Fibroblast of mammary gland (primary cell): ENCODE measurements around the gene KIF2A.

Experiments
- DNase-seq: peaks from one replicate; pipeline ENCODE4 v3.0.0-alpha.2; 2010; ENCODE audit warnings: low read depth
- H3K4me3 ChIP-seq: 2 replicates; pipeline ENCODE4 v1.5.1; 2011; ENCODE audit warnings: low read depth, mild to moderate bottlenecking, low read length, moderate library complexity; ENCODE audit not compliant: control insufficient read depth
- TF ChIP-seq, protein P1 (sequence below): conservative IDR thresholded peaks from 2 replicates; pipeline ENCODE4 v1.5.1; 2011; ENCODE audit warnings: low read depth, low read length, inconsistent platforms; ENCODE audit not compliant: control insufficient read depth, insufficient read depth

KIF2A gene

DNA sequence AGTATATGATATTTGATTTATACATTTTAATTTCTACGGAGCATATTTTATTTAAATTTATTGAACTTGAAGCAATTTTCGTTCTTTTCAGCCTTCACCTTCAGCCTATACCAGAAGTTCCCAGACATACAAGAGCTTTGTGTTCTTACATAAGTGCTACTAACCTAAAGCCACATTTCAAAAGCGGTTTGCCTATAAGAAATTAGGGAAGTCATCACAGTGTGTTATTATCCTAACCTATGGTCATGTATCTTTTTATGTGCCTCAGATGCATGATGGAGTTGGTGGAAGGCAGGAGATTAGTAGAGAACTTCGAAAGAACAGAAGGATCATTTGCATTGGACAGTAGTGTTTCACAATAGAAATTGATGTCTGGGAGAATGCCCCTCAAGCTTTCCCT, 3.1 kb downstream of the KIF2A start:
- no peak for DNase-seq
- TF ChIP-seq, protein P1, sequence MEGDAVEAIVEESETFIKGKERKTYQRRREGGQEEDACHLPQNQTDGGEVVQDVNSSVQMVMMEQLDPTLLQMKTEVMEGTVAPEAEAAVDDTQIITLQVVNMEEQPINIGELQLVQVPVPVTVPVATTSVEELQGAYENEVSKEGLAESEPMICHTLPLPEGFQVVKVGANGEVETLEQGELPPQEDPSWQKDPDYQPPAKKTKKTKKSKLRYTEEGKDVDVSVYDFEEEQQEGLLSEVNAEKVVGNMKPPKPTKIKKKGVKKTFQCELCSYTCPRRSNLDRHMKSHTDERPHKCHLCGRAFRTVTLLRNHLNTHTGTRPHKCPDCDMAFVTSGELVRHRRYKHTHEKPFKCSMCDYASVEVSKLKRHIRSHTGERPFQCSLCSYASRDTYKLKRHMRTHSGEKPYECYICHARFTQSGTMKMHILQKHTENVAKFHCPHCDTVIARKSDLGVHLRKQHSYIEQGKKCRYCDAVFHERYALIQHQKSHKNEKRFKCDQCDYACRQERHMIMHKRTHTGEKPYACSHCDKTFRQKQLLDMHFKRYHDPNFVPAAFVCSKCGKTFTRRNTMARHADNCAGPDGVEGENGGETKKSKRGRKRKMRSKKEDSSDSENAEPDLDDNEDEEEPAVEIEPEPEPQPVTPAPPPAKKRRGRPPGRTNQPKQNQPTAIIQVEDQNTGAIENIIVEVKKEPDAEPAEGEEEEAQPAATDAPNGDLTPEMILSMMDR: no peak
- no peak overlapping the region for H3K4me3 ChIP-seq

DNA sequence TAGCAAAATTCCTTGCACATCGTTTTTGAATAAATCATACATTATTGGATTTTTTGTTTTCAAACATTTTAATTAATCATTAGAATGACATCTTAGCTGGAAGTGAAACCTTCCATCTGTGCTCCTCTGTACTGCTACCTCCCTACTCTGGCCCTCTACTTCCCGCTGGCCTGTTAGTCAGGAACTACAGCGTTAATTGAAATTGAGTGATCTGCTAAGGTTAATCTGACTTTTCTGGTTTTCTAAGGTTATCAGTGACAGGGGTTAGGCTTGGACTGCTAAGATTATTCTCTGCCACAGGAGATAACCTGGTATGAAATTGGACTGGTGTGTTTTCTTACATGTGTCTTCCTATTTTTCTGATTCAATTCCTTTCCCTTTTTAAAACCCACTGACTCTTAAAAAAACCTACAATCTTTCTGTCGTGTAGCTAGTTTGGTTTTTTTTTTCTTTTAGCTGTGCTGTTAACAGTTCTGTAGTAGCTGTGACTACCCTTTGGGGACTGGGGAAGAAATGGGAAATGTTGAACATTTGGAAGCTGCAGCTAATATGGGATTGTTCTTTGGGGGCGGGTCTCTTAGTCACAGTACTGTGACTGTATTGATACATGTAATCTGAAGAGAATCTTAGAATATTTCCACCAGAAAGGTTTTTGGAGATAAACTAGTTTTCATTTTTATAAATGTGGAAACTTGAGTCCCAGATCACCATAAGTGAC, 4.6 kb downstream of the KIF2A start:
- no peak overlapping the region for H3K4me3 ChIP-seq
- DNase-seq: peak; percentile 8
- TF ChIP-seq, protein P1: no peak

DNA sequence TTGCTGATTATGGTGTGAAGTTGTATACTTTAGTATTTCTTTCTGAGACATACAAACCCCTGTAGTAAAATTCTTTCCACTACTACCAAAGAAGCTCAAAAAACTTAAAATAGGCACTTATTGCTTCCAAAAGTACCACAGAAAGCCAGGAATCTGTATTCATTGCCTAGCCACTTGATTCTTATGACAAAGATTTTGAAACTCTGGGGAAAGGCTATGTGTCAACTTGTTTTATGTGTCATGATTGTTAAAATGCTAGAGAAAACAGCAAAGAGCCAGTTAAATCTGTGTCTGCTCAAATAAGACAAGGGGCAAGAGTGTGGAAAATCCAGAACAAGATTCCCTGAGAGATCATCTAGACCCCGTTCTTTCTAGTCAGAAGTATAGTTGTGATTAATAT, 6.0 kb downstream of the KIF2A start:
- peak; percentile 33 for DNase-seq
- TF ChIP-seq, protein P1: no peak
- H3K4me3 ChIP-seq: no peak overlapping the region

DNA sequence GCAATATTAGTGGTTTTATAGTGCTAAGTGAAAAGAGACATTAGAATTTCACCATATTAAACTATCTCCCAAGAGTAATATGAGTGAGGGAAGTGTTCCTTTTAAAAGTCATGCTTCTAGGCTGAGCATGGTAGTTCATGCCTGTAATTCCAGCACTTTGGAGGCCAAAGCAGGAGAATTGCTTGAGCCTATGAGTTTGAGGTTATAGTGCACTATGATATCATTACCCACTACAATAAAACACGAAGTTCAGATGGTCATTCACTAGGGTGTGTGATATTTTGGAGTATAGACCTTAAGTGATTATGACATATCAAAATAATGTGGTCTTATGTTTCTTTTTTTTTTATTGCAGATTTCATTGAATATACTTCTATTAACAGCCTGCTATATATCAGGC, 6.7 kb downstream of the KIF2A start:
- TF ChIP-seq, protein P1: no peak

DNA sequence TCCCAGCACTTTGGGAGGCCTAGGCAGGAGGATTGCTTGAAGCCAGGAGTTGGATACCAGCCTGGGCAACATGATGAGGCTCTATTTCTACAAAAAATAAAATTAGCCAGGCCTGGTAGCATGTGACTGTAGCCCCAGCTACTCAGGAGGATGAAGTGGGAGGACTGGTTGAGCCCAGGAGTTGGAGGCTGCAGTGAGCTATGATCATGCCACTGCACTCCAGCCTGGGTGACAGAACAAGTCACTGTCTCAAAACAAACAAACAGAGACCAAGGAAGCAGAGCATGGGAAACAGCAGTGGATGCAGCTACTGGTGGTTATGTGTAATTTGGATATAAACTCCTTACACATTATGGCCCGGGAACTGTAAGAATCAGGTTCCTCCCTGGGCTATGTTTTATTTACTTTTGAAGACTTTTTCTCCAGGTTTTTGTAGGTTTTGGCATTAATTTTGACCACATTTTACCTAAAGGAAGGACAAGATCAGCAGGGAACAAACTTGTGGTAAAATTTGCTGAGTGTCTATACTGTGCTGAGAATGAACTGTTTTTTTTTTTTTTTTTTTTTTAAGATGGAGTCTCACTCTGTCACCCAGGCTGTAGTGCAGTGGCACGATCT, 8.3 kb downstream of the KIF2A start:
- TF ChIP-seq, protein P1: no peak

More for the DNA sequence above, 6.7 kb downstream of the KIF2A start:
- peak; percentile 12 for DNase-seq
- H3K4me3 ChIP-seq: no peak overlapping the region

DNA sequence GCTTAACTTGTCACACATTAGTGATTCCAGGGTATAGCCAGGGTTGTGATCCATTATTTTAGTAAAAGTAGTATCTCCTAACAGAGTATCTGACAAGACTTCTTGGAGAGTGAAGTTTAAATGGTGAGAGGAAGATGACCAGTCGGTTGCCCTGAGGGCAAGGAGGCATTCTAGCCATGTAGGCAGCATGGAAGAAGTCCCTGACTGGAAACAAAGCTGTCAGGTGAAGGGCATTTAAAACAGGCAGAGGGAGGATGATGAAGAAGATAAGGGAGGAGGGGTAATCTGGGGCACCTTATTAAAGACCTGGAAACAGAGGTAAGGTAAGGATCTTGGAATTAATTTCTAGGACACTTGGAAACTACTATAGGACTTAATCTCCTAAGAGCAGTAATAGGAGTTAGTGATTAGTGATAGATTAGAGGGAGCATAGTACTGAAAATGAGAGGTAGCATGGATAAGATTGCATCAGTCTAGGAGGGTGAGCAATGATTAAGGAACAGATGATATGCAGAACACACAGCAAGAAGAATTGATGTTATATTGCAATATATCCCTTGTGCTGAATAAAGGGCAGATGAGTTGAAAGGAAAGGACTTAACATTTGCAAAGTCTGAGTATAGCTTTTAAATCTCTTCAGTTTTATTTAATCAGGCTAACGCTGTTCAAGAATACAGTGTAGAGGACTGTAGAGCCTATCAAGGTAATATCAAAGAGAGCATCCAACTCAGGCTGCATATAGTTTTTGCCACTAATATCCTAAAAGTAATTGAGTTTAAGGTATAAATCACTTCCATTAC, 9.6 kb downstream of the KIF2A start:
- TF ChIP-seq, protein P1: no peak
- peak; percentile 46 for DNase-seq
- no peak overlapping the region for H3K4me3 ChIP-seq

More for the DNA sequence above, 8.3 kb downstream of the KIF2A start:
- H3K4me3 ChIP-seq: no peak overlapping the region
- DNase-seq: no peak
